ENCODE measurements around the gene KHDRBS2. TPM values are rescaled to one million over a fixed set of nuclear protein-coding genes. Genes with fewer than 3 reads are reported as not detected.

KHDRBS2 gene
- polyA plus RNA-seq, 1 of the 3 experiments (the other 2 are of a cell fraction): not detected

- Histone ChIP-seq H3K9me3 (no peaks in the 10 kb centered on the region), H3K79me2 (ENCODE audit: insufficient read depth) (no peaks in the 10 kb centered on the region), H3K4me2 (no peak overlapping the region), H2AFZ (ENCODE audit: low read depth) (no peak overlapping the region), H3K36me3 (replicated peaks in 1 of 2; ENCODE audit: control insufficient read depth in 1 of 2, insufficient read depth in 2 of 2, low read length in 1 of 2) (no peaks in the 10 kb centered on the region), H3K27me3 (ENCODE audit: insufficient read depth) (no peaks in the 10 kb centered on the region), H3K4me1 (ENCODE audit: control insufficient read depth in 1 of 2, insufficient read depth in 2 of 2, low read depth in 1 of 2, low read length in 1 of 2) (no peaks in the 10 kb centered on the region), H3K27ac (ENCODE audit: low read depth in 2 of 2, low read length in 1 of 2) (no peak overlapping the region), H3K9me2 (no peaks in the 10 kb centered on the region), H3F3A (replicated peaks; ENCODE audit: insufficient read depth) (no peaks in the 10 kb centered on the region), H3K9ac (no peak overlapping the region), H4K20me1 (ENCODE audit: insufficient read depth) (no peaks in the 10 kb centered on the region), H3K4me3 (ENCODE audit: low read depth in 2 of 2, low read length in 1 of 2) (no peak overlapping the region)
- POLR2A ChIA-PET: no interaction called here
- CTCF ChIA-PET: no interaction called here
- no peak for DNase-seq
- TF ChIP-seq MXI1 (IDR thresholded peaks at IDR 0.05; ENCODE audit: low read depth, low read length) (no peak), REST (IDR thresholded peaks at IDR 0.05; ENCODE audit: low read depth, low read length) (no peak), EZH2phosphoT487 (IDR thresholded peaks at IDR 0.05; ENCODE audit: borderline replicate concordance, low read depth) (no peak), RFX5 (IDR thresholded peaks at IDR 0.05; ENCODE audit: low read length) (no peak), FOXJ3 (CRISPR knock-in tag; IDR thresholded peaks at IDR 0.05) (no peak), EP300 (IDR thresholded peaks at IDR 0.05; ENCODE audit: borderline replicate concordance in 1 of 2, low read depth in 1 of 2, low read length in 1 of 2) (no peak), ELF1 (IDR thresholded peaks at IDR 0.05) (no peak), SIN3A (IDR thresholded peaks at IDR 0.05; ENCODE audit: borderline replicate concordance, low read depth, low read length) (no peak), USF2 (IDR thresholded peaks at IDR 0.05; ENCODE audit: borderline replicate concordance, low read depth, low read length) (no peak), RCOR1 (IDR thresholded peaks at IDR 0.05; ENCODE audit: low read length) (no peak), FOXM1 (IDR thresholded peaks at IDR 0.05; ENCODE audit: low read depth) (no peak), TEAD4 (IDR thresholded peaks at IDR 0.05; ENCODE audit: borderline replicate concordance, insufficient read depth) (no peak), GABPA (IDR thresholded peaks at IDR 0.05; ENCODE audit: low read depth) (no peak), JUND (IDR thresholded peaks at IDR 0.05) (no peak), POLR2AphosphoS5 (IDR thresholded peaks at IDR 0.05; ENCODE audit: low read depth, low read length) (no peak), CTCF (IDR thresholded peaks at IDR 0.05) (no peak)
- TF ChIP-seq, protein P1, sequence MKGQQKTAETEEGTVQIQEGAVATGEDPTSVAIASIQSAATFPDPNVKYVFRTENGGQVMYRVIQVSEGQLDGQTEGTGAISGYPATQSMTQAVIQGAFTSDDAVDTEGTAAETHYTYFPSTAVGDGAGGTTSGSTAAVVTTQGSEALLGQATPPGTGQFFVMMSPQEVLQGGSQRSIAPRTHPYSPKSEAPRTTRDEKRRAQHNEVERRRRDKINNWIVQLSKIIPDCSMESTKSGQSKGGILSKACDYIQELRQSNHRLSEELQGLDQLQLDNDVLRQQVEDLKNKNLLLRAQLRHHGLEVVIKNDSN (IDR thresholded peaks at IDR 0.05; ENCODE audit: borderline replicate concordance, low read depth): no peak
- TF ChIP-seq, protein P2, sequence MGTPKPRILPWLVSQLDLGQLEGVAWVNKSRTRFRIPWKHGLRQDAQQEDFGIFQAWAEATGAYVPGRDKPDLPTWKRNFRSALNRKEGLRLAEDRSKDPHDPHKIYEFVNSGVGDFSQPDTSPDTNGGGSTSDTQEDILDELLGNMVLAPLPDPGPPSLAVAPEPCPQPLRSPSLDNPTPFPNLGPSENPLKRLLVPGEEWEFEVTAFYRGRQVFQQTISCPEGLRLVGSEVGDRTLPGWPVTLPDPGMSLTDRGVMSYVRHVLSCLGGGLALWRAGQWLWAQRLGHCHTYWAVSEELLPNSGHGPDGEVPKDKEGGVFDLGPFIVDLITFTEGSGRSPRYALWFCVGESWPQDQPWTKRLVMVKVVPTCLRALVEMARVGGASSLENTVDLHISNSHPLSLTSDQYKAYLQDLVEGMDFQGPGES (IDR thresholded peaks at IDR 0.05; ENCODE audit: low read depth, low read length): no peak
Observed at GRCh38 chr6:62043084-62043483, 242.9 kb downstream of the KHDRBS2 start.

All from SK-N-SH (cell line).